ENCODE data around the gene CDH20. TPM values are rescaled to one million over a fixed set of nuclear protein-coding genes. Genes with fewer than 3 reads are reported as not detected.
A peak's percentile ranks its signal among the peaks of the same experiment; 100 is the strongest.

The CDH20 gene
- polyA plus RNA-seq, 2 of the 4 experiments (the other 2 are of a cell fraction), result not detected

DNA sequence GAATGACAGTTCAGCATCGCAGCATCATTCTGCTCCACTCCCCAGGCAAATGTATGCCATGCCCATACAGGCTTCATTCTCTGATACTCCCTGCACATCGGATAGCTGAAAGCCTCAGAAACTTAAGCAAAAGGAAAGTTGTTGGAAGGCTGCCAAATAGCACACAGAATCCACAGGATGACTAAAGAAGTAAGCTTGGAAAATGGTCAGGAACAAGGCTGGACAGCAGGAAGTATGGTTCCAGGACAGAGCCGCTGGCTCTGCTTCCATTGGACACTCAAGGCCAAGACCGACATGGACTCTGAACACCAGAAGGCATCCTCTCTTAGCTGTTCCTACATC, 256.5 kb downstream of the CDH20 start:
- ChIA-PET POLR2A (interaction anchor here (1.0 kb wide), 1 partner anchor 16 kb away, joined by 3 read pairs; no protein-coding TSS in a partner anchor), CTCF (interaction anchor here (2.4 kb wide), 1 partner anchor 8 kb away, joined by 6 read pairs; no protein-coding TSS in a partner anchor)
- H3K9me3 ChIP-seq, result no peaks in the 10 kb centered on the region
- WGBS (ENCODE audit: missing lambda C conversion rate), result 45% methylated on average over 4 of the region's 4 CpGs
- TF ChIP-seq NFE2L2 (conservative IDR thresholded peaks at IDR 0.05; ENCODE audit: low read length) (no peak), ZC3H11A (IDR thresholded peaks at IDR 0.05) (no peak), RAD21 (conservative IDR thresholded peaks at IDR 0.05 in 1 of 2, IDR thresholded peaks at IDR 0.05 in 1 of 2) (no peak), MAZ (IDR thresholded peaks at IDR 0.05; ENCODE audit: borderline replicate concordance, low read depth, low read length) (no peak), HOXA7 (CRISPR knock-in tag; IDR thresholded peaks at IDR 0.05) (no peak), RFX5 (IDR thresholded peaks at IDR 0.05) (no peak), BHLHE40 (IDR thresholded peaks at IDR 0.05; ENCODE audit: low read depth, low read length) (no peak), ESRRA (IDR thresholded peaks at IDR 0.05; ENCODE audit: borderline replicate concordance, low read length) (no peak)
- TF ChIP-seq, protein P1, sequence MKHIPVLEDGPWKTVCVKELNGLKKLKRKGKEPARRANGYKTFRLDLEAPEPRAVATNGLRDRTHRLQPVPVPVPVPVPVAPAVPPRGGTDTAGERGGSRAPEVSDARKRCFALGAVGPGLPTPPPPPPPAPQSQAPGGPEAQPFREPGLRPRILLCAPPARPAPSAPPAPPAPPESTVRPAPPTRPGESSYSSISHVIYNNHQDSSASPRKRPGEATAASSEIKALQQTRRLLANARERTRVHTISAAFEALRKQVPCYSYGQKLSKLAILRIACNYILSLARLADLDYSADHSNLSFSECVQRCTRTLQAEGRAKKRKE (CRISPR knock-in tag; IDR thresholded peaks at IDR 0.05; ENCODE audit: low read depth), result no peak
- peaks cover 25% of the 10 kb centered on the region; the same call in 2 of the 3 replicates for H3K4me1 ChIP-seq
- no peak for FAIRE-seq
- H3K27ac ChIP-seq, result no peak overlapping the region
- H3K4me2 ChIP-seq, result peak overlapping the region; percentile 37
- peak in 1 of 2 experiments; percentile 17 for DNase-seq (ENCODE audit: low read depth in 1 of 2, low spot score in 1 of 2)
- ATAC-seq, result no peak
- H3K4me3 ChIP-seq, result no peak overlapping the region

DNA sequence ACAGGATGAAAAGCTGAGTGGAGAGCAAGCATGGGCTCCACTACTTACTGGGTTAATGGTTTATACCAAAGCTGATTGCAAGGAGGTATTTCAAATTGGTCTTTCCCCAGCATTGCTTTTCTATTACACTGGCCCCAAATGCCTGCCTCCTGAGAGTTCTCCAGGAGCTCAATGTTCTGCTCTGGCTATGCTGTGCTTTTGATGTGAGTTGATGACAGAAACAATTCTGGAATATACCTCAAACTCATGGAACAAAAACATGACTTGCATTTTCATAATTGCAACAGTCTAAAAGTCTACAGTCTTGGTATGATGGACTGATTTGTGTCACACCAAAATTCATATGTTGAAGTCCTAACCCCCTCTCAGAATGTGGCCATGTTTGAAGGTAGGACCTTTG, 258.0 kb downstream of the CDH20 start:
- DNase-seq (ENCODE audit: low read depth in 1 of 2, low spot score in 1 of 2) (no peak), FAIRE-seq (no peak), ATAC-seq (no peak)
- Histone ChIP-seq H3K4me1 (peaks cover 25% of the 10 kb centered on the region; the same call in 2 of the 3 replicates), H3K4me2 (no peak overlapping the region), H3K27ac (no peak overlapping the region), H3K9me3 (no peaks in the 10 kb centered on the region), H3K4me3 (no peak overlapping the region)
- TF ChIP-seq CBX8 (IDR thresholded peaks at IDR 0.05) (no peak), CBX2 (IDR thresholded peaks at IDR 0.05; ENCODE audit: borderline replicate concordance, low read depth) (no peak), NFE2L2 (conservative IDR thresholded peaks at IDR 0.05; ENCODE audit: low read length) (peak; percentile 92), BHLHE40 (IDR thresholded peaks at IDR 0.05; ENCODE audit: low read depth, low read length) (no peak), CEBPB (IDR thresholded peaks at IDR 0.05) (no peak), MAFK (IDR thresholded peaks at IDR 0.05; ENCODE audit: partially characterized antibody) (peak; percentile 46)
- ChIA-PET POLR2A (no interaction called here), CTCF (interaction anchor here (2.4 kb wide), 1 partner anchor 10 kb away, joined by 6 read pairs; no protein-coding TSS in a partner anchor)

DNA sequence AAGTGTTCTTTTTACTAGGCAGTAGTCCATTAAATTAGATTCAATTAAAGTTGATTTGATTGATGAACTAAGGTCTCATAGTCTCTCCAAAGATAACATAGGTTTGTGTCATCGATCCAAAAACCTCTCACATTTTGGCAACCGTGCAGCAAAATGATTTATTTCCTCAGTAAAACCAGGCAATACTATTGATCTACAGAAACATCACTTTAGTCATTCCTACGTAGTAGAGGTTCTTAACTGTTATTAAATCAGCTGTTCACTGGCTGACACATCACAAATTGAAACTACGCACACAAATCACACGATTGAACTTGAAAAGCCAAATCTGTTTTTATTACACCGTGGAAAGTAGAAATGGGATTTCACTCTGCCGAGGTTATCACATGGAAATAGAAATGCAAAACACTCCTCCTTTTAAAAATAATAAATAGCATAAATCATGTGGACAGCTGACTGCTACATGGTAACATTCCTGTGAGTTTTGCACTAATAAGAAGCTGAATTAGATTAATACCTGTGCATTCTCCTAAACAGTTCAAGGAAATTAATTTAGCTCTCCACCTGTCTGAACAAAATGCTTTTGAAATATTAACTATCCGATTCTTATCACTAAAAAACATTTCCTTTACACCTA, 262.5 kb downstream of the CDH20 start:
- no peak overlapping the region for H3K4me2 ChIP-seq
- FAIRE-seq (no peak), DNase-seq (ENCODE audit: low read depth in 1 of 2, low spot score in 1 of 2) (no peak), ATAC-seq (no peak)
- TF ChIP-seq, protein P1 (CRISPR knock-in tag; IDR thresholded peaks at IDR 0.05; ENCODE audit: low read depth), result no peak
- TF ChIP-seq, protein P2, sequence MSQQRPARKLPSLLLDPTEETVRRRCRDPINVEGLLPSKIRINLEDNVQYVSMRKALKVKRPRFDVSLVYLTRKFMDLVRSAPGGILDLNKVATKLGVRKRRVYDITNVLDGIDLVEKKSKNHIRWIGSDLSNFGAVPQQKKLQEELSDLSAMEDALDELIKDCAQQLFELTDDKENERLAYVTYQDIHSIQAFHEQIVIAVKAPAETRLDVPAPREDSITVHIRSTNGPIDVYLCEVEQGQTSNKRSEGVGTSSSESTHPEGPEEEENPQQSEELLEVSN (IDR thresholded peaks at IDR 0.05; ENCODE audit: borderline replicate concordance, low read depth), result no peak
- TF ChIP-seq ZNF302 (CRISPR knock-in tag; IDR thresholded peaks at IDR 0.05) (no peak), CEBPB (IDR thresholded peaks at IDR 0.05) (no peak), CHD2 (IDR thresholded peaks at IDR 0.05; ENCODE audit: low read length, partially characterized antibody) (no peak), NPAS2 (CRISPR knock-in tag; IDR thresholded peaks at IDR 0.05; ENCODE audit: borderline replicate concordance) (no peak), JUN (IDR thresholded peaks at IDR 0.05) (no peak), RFX5 (IDR thresholded peaks at IDR 0.05) (no peak), HEYL (CRISPR knock-in tag; IDR thresholded peaks at IDR 0.05) (no peak)
- no peak overlapping the region for H3K27ac ChIP-seq
- no peak overlapping the region for H3K4me3 ChIP-seq
- whole genome bisulfite sequencing (ENCODE audit: missing lambda C conversion rate), result 75% methylated on average over 8 of the region's 8 CpGs
- no peaks in the 10 kb centered on the region for H3K4me1 ChIP-seq
- ChIA-PET POLR2A (no interaction called here), CTCF (interaction anchor here (3.4 kb wide), 1 partner anchor 14 kb away, joined by 16 read pairs; no protein-coding TSS in a partner anchor)
- H3K9me3 ChIP-seq, result no peaks in the 10 kb centered on the region

Data from A549 (cell line).